Uterus (tissue), 4 donors: Measurements from ENCODE around the gene RUFY3. TPM values are rescaled to one million over a fixed set of nuclear protein-coding genes. Genes with fewer than 3 reads are reported as not detected.

ENCODE experiments used
- DNase-seq, 2 donors: peaks; one replicate each; pipeline ENCODE4 v3.0.0-alpha.2; 2019 to 2020
- H3K27ac ChIP-seq, 2 donors: fragments of 200-600 bp; sonication (generic); 1 replicate in 1 of 2; 2 replicates in 1 of 2; pipeline ENCODE4 v1.5.1; 2016 to 2018
- H3K27me3 ChIP-seq, 2 donors: fragments of 200-600 bp; sonication (generic); one replicate each; pipeline ENCODE4 v1.5.1; 2018 to 2019; ENCODE audit warnings: control low read depth in 1 of 2
- H3K36me3 ChIP-seq, 2 donors: fragments of 200-600 bp; sonication (generic); one replicate each; pipeline ENCODE4 v1.5.1; 2019; ENCODE audit warnings: control low read depth in 1 of 2
- H3K4me1 ChIP-seq, 2 donors: fragments of 200-600 bp; sonication (generic); one replicate each; pipeline ENCODE4 v1.5.1; 2018 to 2019; ENCODE audit warnings: control low read depth in 1 of 2
- H3K4me3 ChIP-seq, 2 donors: fragments of 200-600 bp; sonication (generic); 1 replicate in 1 of 2; 2 replicates in 1 of 2; pipeline ENCODE4 v1.5.1; 2018 to 2019; ENCODE audit warnings: mild to moderate bottlenecking in 1 of 2
- H3K9me3 ChIP-seq, 2 donors: fragments of 200-600 bp; sonication (generic); one replicate each; pipeline ENCODE4 v1.5.1; 2019; ENCODE audit warnings: control low read depth in 1 of 2
- CTCF ChIP-seq, 4 experiments: fragments of 200-600 bp in 2 of 4; fragments of 450-650 bp in 2 of 4; sonication (generic) in 2 of 4; IDR thresholded peaks; one replicate each; pipeline ENCODE4 v1.5.1; 2016 to 2019; ENCODE audit warnings: antibody characterized with exemption in 4 of 4, mild to moderate bottlenecking in 2 of 4, moderate library complexity in 1 of 4
- POLR2A ChIP-seq, 2 donors: fragments of 450-650 bp; IDR thresholded peaks; one replicate each; pipeline ENCODE4 v1.6.1; 2016; ENCODE audit warnings: antibody characterized with exemption in 2 of 2, mild to moderate bottlenecking in 1 of 2, moderate library complexity in 1 of 2
- intact Hi-C: fragments of 100-400 bp; cut with DNase I; formaldehyde crosslinking; loops from one replicate; pipeline ENCODE4 v1.15.1; 2023; ENCODE audit warnings: low total_unique reads
- total RNA-seq, 4 donors: library from RNA; depleted of rRNA in 3 of 4; stranded (reverse); fragments of >200 nt in 3 of 4; gene quantifications; one replicate each; pipeline versions ENCODE4 v1.1.0 to v1.2.4, GENCODE V29; 2014 to 2023
- donor health status: DM: yes; HTN: yes; CAD: no.

Gene RUFY3
- total RNA-seq, 4 donors from 2014 or later = 25.4 to 137 (median 75.9) TPM

- Histone ChIP-seq H3K27me3 (no peaks in the 10 kb centered on the region), H3K9me3 (no peaks in the 10 kb centered on the region), H3K27ac (no peak overlapping the region), H3K36me3 (no peaks in the 10 kb centered on the region), H3K4me1 (no peaks in the 10 kb centered on the region), H3K4me3 (no peak overlapping the region)
- no peak for DNase-seq
- TF ChIP-seq POLR2A (IDR thresholded peaks at IDR 0.05) = no peak
- no peak for TF ChIP-seq CTCF (IDR thresholded peaks at IDR 0.05)
- intact Hi-C loops = no loop called here
These were observed 8.9 kb upstream of the RUFY3 start for GRCh38 chr4:70712604-70713452.

GRCh38 chr4:70713453-70714078 lies 8.2 kb upstream of the RUFY3 start:
- Histone ChIP-seq H3K27me3 (no peaks in the 10 kb centered on the region), H3K4me3 (no peak overlapping the region), H3K4me1 (no peaks in the 10 kb centered on the region), H3K9me3 (no peaks in the 10 kb centered on the region), H3K27ac (no peak overlapping the region), H3K36me3 (no peaks in the 10 kb centered on the region)
- intact Hi-C loops = no loop called here
- DNase-seq = no peak
- no peak for TF ChIP-seq POLR2A (IDR thresholded peaks at IDR 0.05)
- no peak for TF ChIP-seq CTCF (IDR thresholded peaks at IDR 0.05)

GRCh38 chr4:70714079-70714887 lies 7.5 kb upstream of the RUFY3 start:
- Histone ChIP-seq H3K4me3 (no peak overlapping the region), H3K27me3 (no peaks in the 10 kb centered on the region), H3K36me3 (no peaks in the 10 kb centered on the region), H3K9me3 (no peaks in the 10 kb centered on the region), H3K27ac (no peak overlapping the region), H3K4me1 (no peaks in the 10 kb centered on the region)
- no peak for DNase-seq
- intact Hi-C loops = no loop called here
- TF ChIP-seq CTCF (IDR thresholded peaks at IDR 0.05) = no peak
- TF ChIP-seq POLR2A (IDR thresholded peaks at IDR 0.05) = no peak

- Histone ChIP-seq H3K27ac (no peak overlapping the region), H3K4me3 (no peak overlapping the region)
- intact Hi-C loops = no loop called here
These were observed 6.7 kb upstream of the RUFY3 start for GRCh38 chr4:70715097-70715496.

More at GRCh38 chr4:70715097-70715496, 6.7 kb upstream of the RUFY3 start:
- H3K36me3 ChIP-seq = no peaks in the 10 kb centered on the region
- no peak for DNase-seq
- no peaks in the 10 kb centered on the region for H3K4me1 ChIP-seq
- no peaks in the 10 kb centered on the region for H3K9me3 ChIP-seq
- TF ChIP-seq CTCF (IDR thresholded peaks at IDR 0.05) (no peak), POLR2A (IDR thresholded peaks at IDR 0.05) (no peak)
- no peaks in the 10 kb centered on the region for H3K27me3 ChIP-seq
